Left ventricle myocardium inferior (tissue), 1 donor: ENCODE measurements around the gene GLG1. TPM values are rescaled to one million over a fixed set of nuclear protein-coding genes. Genes with fewer than 3 reads are reported as not detected.

Experiments
- DNase-seq: peaks from one replicate; pipeline ENCODE4 v3.0.0-alpha.2; 2020
- H3K27ac ChIP-seq: fragments of 200-600 bp; replicated peaks from 2 replicates; pipeline ENCODE4 v1.8.0; 2021
- H3K27me3 ChIP-seq: fragments of 200-600 bp; 2 replicates; pipeline ENCODE4 v1.8.0; 2021; ENCODE audit warnings: low read depth
- H3K36me3 ChIP-seq: fragments of 200-600 bp; 2 replicates; pipeline ENCODE4 v1.8.0; 2021
- H3K4me1 ChIP-seq: fragments of 200-600 bp; 2 replicates; pipeline ENCODE4 v1.8.0; 2021
- H3K4me3 ChIP-seq: fragments of 200-600 bp; 2 replicates; pipeline ENCODE4 v1.8.0; 2021; ENCODE audit warnings: mild to moderate bottlenecking, moderate library complexity
- H3K9me3 ChIP-seq: fragments of 200-600 bp; replicated peaks from 2 replicates; pipeline ENCODE4 v1.8.0; 2021
- CTCF ChIP-seq: fragments of 200-600 bp; IDR thresholded peaks from 2 replicates; pipeline ENCODE4 v1.8.0; 2021; ENCODE audit warnings: antibody characterized with exemption, mild to moderate bottlenecking, borderline replicate concordance
- intact Hi-C: fragments of 100-400 bp; cut with micrococcal nuclease; formaldehyde crosslinking; loops from one replicate; pipeline ENCODE4 v1.11.0; 2022
- total RNA-seq: library from RNA; stranded (reverse); fragmentation: NEBNext Ultra II Directional; extraction: Animal tissue kit (Norgen Biotek cat#: 25700); gene quantifications from one replicate; pipeline ENCODE4 v1.2.1, GENCODE V29; 2021
- donor health status: DM: no; HTN: yes; CAD: no; lungs with severe emphysema.

Gene GLG1
- total RNA-seq, 1 donor from 2014 or later = 72.7 TPM

GRCh38 chr16:74578838-74579237, 28.1 kb downstream of the GLG1 start:
- DNase-seq = no peak
- Histone ChIP-seq H3K4me1 (peaks cover 58% of the 10 kb centered on the region), H3K9me3 (no peaks in the 10 kb centered on the region), H3K36me3 (no peaks in the 10 kb centered on the region), H3K27ac (no peak overlapping the region), H3K4me3 (no peak overlapping the region), H3K27me3 (no peaks in the 10 kb centered on the region)
- intact Hi-C loops = no loop called here
- TF ChIP-seq CTCF = no peak

GRCh38 chr16:74578433-74578832, 28.5 kb downstream of the GLG1 start:
- Histone ChIP-seq H3K4me3 (no peak overlapping the region), H3K36me3 (no peaks in the 10 kb centered on the region), H3K4me1 (peaks cover 62% of the 10 kb centered on the region), H3K9me3 (no peaks in the 10 kb centered on the region), H3K27me3 (no peaks in the 10 kb centered on the region), H3K27ac (no peak overlapping the region)
- intact Hi-C loops = no loop called here
- TF ChIP-seq CTCF = no peak
- no peak for DNase-seq

- H3K27ac ChIP-seq = no peak overlapping the region
- no peak overlapping the region for H3K4me3 ChIP-seq
- TF ChIP-seq CTCF = no peak
- H3K27me3 ChIP-seq = no peaks in the 10 kb centered on the region
- no peaks in the 10 kb centered on the region for H3K36me3 ChIP-seq
- intact Hi-C loops = no loop called here
- no peak for DNase-seq
- H3K9me3 ChIP-seq = no peaks in the 10 kb centered on the region
- H3K4me1 ChIP-seq = peaks cover 62% of the 10 kb centered on the region
These were observed 29.0 kb downstream of the GLG1 start for GRCh38 chr16:74577882-74578366.

- DNase-seq = no peak
- peaks cover 60% of the 10 kb centered on the region for H3K4me1 ChIP-seq
- H3K36me3 ChIP-seq = no peaks in the 10 kb centered on the region
- no peaks in the 10 kb centered on the region for H3K9me3 ChIP-seq
- intact Hi-C loops = no loop called here
- no peaks in the 10 kb centered on the region for H3K27me3 ChIP-seq
- no peak overlapping the region for H3K4me3 ChIP-seq
- H3K27ac ChIP-seq = no peak overlapping the region
- no peak for TF ChIP-seq CTCF
These were observed 30.9 kb downstream of the GLG1 start for GRCh38 chr16:74575807-74576643.

GRCh38 chr16:74575175-74575806, 31.6 kb downstream of the GLG1 start:
- intact Hi-C loops = no loop called here
- Histone ChIP-seq H3K4me3 (no peak overlapping the region), H3K27ac (no peak overlapping the region), H3K4me1 (peaks cover 60% of the 10 kb centered on the region), H3K36me3 (no peaks in the 10 kb centered on the region), H3K9me3 (no peaks in the 10 kb centered on the region), H3K27me3 (no peaks in the 10 kb centered on the region)
- peak; percentile 9 for TF ChIP-seq CTCF
- no peak for DNase-seq
